ENCODE results near the gene CTNS.

CTNS gene

DNA sequence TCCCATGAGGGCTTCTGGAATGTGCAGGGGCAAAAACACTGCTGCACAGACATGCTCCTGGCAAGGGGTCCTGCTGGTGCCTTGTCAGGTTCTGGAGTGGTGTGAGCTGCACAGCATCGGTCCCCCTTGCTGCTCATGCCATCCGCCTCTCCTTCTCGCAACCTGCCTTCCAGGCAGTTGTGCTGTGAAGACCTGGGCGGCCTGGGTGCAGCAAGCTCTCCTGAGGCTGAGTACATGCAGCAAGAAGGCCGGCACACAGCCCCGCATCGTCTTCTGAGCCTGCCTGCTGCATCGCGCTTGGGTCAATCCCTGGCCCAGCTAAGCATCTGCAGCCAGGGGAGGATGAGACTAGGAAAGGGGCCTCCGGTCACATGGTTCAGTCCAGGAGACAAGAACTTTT is 26.9 kb upstream of the CTNS start:
- no peak overlapping the region for H3K4me3 Mint-ChIP-seq
- peaks cover 4% of the 10 kb centered on the region for H3K36me3 Mint-ChIP-seq
- H3K27ac Mint-ChIP-seq, result no peak overlapping the region
- H3K9me3 Mint-ChIP-seq (ENCODE audit: low read depth), result no peaks in the 10 kb centered on the region
- H3K27me3 Mint-ChIP-seq, result no peaks in the 10 kb centered on the region
- H3K4me1 Mint-ChIP-seq (ENCODE audit: low read depth), result no peaks in the 10 kb centered on the region

DNA sequence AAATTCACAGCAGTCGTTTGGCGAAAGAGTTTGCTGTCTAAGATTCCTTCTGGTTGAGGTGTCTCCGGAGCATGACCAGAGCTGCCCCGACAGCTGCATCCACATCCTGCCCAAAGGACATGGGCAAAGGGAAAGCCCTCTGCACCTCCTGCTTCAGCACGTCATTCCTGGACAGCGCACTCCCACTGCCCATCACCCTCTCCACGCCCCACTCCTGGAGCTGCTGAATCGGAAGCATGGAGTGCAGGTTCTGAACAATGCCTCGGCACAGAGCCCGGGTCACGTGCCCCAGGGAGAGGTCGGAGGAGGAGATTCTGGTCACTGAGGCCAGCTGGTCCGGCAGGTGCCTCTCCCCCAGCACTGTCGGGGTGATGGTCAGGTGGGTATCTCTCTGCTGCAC is 26.0 kb upstream of the CTNS start:
- no peak overlapping the region for H3K27ac Mint-ChIP-seq
- H3K9me3 Mint-ChIP-seq (ENCODE audit: low read depth), result no peaks in the 10 kb centered on the region
- H3K4me3 Mint-ChIP-seq, result no peak overlapping the region
- no peaks in the 10 kb centered on the region for H3K27me3 Mint-ChIP-seq
- H3K4me1 Mint-ChIP-seq (ENCODE audit: low read depth), result no peaks in the 10 kb centered on the region
- peaks cover 9% of the 10 kb centered on the region for H3K36me3 Mint-ChIP-seq

DNA sequence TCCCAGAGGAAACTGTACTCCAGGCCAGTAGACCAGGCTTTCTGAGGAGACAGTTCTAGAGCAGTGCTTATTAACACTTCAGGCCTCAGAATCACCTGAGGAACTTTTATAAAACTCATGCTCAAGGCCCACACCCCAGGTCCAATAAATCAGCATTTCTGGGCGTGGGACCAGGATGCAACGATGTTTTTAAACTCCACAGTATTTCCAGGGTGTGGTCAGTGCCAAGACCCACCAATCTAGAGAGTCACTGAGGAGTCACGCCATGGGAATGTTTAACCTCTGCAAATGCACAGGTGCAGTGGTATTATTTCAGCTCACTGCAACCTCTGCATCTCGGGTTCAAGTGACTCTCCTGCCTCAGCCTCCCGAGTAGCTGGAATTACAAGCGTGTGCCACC is 23.4 kb upstream of the CTNS start:
- no peaks in the 10 kb centered on the region for H3K4me1 Mint-ChIP-seq (ENCODE audit: low read depth)
- H3K9me3 Mint-ChIP-seq (ENCODE audit: low read depth), result no peaks in the 10 kb centered on the region
- H3K4me3 Mint-ChIP-seq, result no peak overlapping the region
- H3K36me3 Mint-ChIP-seq, result peaks cover 17% of the 10 kb centered on the region
- no peak overlapping the region for H3K27ac Mint-ChIP-seq
- no peaks in the 10 kb centered on the region for H3K27me3 Mint-ChIP-seq

DNA sequence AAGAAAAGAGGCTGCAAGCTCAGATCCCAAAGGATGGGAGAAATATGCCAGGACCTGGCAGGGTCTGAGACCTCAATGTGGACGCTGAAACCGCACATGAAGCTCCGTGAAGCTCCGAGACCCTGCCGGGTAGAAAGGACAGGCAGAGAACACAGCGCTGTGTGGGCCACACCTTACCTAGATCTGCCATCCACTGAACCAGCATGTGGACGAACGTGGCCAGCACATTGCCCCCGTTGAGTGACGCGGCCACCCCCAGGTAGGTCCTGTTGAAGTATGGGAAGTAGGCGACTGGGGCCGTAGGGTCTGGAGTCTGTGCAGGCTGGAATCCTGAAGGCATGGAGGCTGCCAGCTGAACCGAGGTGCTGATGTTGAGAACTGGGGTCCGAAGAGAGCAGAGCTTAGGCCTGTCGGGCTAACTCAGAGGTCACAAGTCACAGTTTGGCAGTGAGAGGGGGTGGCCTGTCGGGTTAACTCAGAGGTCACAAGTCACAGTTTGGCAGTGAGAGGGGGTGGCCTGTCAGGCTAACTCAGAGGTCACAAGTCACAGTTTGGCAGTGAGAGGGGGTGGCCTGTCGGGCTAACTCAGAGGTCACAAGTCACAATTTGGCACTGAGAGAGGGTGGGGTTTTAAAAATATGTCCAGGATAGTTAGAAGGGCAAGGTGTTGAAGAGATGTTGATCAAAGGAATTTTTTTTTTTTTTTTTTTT is 21.2 kb upstream of the CTNS start:
- no peaks in the 10 kb centered on the region for H3K27me3 Mint-ChIP-seq
- H3K27ac Mint-ChIP-seq, result no peak overlapping the region
- no peaks in the 10 kb centered on the region for H3K4me1 Mint-ChIP-seq (ENCODE audit: low read depth)
- H3K36me3 Mint-ChIP-seq, result peaks cover 23% of the 10 kb centered on the region
- no peaks in the 10 kb centered on the region for H3K9me3 Mint-ChIP-seq (ENCODE audit: low read depth)
- H3K4me3 Mint-ChIP-seq, result no peak overlapping the region

DNA sequence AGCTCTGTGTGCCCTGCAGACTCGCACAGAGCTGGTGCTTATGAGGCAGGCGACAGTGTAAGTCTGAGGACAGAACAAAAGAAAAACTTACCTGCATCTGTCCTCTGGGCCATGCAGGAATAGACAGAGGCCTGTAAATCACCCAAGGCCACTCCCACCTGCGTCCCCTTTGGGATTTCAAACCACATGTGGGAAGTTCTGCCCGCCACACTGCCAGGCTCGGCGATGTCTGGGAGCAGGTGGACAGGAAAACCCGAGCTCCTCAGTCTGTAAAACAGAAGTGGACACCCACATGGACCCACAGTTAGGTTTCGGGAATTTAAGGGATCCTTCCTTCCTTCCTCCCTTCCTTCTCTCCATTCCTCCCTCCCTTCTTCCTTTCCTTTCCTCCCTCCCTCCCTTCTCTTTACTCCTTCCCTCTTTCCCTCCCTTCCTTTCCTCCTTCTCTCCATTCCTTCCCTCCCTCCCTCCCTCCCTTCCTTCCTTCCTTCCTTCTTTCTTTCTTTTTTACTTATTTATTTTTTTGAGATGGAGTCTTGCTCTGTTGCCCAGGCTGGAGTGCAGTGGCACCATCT is 15.3 kb upstream of the CTNS start:
- peaks cover 21% of the 10 kb centered on the region for H3K36me3 Mint-ChIP-seq
- H3K27me3 Mint-ChIP-seq, result no peaks in the 10 kb centered on the region
- no peak overlapping the region for H3K4me3 Mint-ChIP-seq
- H3K9me3 Mint-ChIP-seq (ENCODE audit: low read depth), result no peaks in the 10 kb centered on the region
- H3K27ac Mint-ChIP-seq, result no peak overlapping the region
- no peaks in the 10 kb centered on the region for H3K4me1 Mint-ChIP-seq (ENCODE audit: low read depth)

DNA sequence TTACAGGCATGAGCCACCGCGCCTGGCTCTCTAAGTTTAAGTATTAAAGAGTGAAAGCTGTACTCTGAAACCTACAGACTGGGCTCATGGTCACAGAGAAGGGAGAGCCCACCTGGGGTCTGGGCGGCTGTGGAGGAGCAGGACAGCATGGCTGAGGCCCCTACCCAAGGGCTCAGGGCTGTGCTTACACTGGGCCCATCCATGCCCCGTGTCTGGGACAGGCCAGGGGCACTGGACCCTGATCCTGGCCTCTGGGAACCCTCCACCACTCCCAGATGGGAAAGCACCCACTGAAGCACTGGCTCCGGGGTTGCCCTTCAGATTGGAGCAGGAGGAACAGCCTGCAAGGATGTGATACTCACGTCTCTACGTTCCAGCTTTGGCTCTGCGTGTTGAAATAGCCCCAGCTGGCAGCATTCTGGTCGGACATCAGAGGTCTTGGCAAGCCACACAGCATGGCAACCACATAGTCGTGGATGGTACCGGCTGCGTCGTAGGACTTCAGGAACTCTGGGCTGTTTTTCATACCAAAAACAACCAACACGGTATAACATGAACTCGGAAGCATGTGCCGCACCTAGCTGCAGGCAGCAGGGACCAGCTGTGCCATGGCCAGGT is 13.5 kb upstream of the CTNS start:
- Mint-ChIP-seq H3K27me3 (no peaks in the 10 kb centered on the region), H3K9me3 (ENCODE audit: low read depth) (no peaks in the 10 kb centered on the region), H3K4me3 (no peak overlapping the region), H3K36me3 (peaks cover 24% of the 10 kb centered on the region), H3K4me1 (ENCODE audit: low read depth) (no peaks in the 10 kb centered on the region), H3K27ac (no peak overlapping the region)

DNA sequence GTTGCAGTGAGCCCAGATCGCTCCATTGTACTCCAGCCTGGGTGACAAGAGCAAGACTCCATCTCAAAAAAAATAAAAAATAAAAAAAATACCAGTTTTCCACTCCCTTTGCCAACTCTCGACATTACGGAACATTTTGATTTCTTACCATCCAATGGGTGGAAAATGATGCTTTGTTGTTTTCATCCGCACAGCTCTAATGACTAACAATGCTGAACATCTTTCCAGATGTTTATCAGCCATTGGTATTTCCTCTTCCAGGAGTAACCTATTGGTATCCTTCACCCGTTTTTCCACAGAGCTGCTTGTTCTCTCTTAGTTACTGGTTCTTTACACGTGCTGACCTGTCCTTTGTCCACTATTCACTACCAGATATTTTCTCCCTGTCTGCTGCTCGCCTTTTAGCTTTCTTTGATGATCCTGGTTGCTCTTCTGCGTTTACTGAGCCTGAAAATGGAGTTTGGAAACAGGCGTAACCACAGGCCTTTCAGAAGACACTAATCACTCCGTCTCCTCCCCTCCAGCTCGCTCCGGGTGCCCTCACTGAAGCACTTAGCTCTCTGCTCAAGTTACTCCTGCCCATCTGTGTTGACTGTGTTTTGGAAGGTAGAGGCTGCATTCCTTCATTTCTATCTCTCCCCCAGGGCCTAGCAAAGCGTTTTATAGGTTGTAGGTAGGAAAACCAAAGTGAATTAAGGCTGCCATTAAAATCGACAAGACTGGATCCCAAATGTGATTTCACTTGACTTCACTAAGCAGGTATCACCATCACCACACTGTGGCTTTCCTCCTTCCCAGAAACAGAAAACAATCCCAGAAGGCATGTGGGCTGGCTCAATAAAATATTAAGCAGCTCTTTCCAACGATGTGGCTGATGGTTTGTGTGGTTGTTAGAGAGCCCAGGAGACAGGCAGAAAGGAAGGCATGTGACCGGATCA is 9.5 kb upstream of the CTNS start:
- Mint-ChIP-seq H3K36me3 (peaks cover 14% of the 10 kb centered on the region), H3K9me3 (ENCODE audit: low read depth) (no peaks in the 10 kb centered on the region), H3K27me3 (no peaks in the 10 kb centered on the region), H3K4me1 (ENCODE audit: low read depth) (no peaks in the 10 kb centered on the region), H3K4me3 (no peak overlapping the region), H3K27ac (no peak overlapping the region)

DNA sequence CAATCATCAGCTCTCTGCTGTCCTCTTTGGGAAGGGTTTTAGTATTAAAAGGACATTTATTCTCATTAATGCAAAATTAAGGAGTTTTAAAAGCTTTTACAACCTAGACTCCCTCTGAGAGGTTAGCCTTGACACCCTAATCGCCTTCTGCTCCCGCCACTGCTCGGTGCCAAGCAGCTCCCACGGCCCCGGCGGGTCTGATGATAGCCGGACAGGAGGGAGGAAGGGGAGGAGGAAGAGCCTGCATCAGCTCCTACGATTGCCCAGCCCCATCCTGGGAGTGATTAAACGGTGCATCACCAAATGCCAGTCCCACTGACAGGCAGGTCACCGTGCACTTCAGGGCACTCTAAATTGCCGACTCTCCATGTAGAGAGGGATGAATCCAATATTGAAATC is 8.8 kb upstream of the CTNS start:
- Mint-ChIP-seq H3K4me1 (ENCODE audit: low read depth) (no peaks in the 10 kb centered on the region), H3K9me3 (ENCODE audit: low read depth) (no peaks in the 10 kb centered on the region), H3K36me3 (peaks cover 16% of the 10 kb centered on the region), H3K4me3 (no peak overlapping the region), H3K27me3 (no peaks in the 10 kb centered on the region), H3K27ac (no peak overlapping the region)

DNA sequence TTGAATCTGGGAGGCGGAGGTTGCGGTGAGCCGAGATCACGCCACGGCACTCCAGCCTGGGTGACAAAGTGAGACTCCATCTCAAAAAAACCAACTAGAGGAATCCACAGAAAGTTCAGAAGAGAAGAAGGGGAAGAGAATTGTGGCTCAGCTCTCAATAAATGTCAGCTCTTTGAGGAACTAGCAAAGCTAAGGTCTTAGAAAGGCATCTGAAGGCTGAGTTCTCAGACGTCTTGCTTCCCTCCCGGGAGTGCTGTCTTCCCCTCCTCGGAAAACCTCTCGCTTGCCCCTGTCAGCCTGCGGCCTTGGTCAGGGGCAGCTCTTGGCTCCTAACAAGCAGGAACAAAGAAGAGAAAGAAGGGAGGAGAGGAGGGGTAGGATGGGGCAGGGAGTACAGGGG is 5.8 kb upstream of the CTNS start:
- Mint-ChIP-seq H3K4me3 (no peak overlapping the region), H3K36me3 (peaks cover 14% of the 10 kb centered on the region)

DNA sequence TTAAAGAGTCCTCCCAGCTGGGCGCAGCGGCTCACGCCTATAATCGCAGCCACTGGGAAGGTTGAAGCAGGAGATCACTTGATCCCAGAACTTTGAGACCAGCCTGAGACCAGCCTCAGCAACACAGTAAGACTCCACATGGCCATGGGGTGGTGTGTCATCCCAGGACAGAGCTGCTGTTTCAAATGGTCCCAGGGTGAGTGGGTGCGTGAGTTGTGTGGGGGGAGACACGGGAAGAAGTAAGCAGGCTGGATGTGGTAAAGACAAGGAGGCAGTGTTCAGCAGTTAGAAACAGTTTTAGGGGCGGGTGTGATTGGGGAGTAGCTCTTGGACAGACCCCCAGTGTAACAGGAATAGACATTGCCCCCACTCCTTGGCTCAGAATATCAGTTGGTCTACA is 4.3 kb upstream of the CTNS start:
- Mint-ChIP-seq H3K36me3 (peaks cover 8% of the 10 kb centered on the region), H3K4me3 (no peak overlapping the region), H3K9me3 (ENCODE audit: low read depth) (no peaks in the 10 kb centered on the region), H3K27ac (no peak overlapping the region), H3K4me1 (ENCODE audit: low read depth) (peaks cover 13% of the 10 kb centered on the region), H3K27me3 (no peaks in the 10 kb centered on the region)

More for the DNA sequence above, 5.8 kb upstream of the CTNS start:
- H3K4me1 Mint-ChIP-seq (ENCODE audit: low read depth), result peaks cover 11% of the 10 kb centered on the region
- no peaks in the 10 kb centered on the region for H3K27me3 Mint-ChIP-seq
- H3K27ac Mint-ChIP-seq, result no peak overlapping the region
- no peaks in the 10 kb centered on the region for H3K9me3 Mint-ChIP-seq (ENCODE audit: low read depth)

DNA sequence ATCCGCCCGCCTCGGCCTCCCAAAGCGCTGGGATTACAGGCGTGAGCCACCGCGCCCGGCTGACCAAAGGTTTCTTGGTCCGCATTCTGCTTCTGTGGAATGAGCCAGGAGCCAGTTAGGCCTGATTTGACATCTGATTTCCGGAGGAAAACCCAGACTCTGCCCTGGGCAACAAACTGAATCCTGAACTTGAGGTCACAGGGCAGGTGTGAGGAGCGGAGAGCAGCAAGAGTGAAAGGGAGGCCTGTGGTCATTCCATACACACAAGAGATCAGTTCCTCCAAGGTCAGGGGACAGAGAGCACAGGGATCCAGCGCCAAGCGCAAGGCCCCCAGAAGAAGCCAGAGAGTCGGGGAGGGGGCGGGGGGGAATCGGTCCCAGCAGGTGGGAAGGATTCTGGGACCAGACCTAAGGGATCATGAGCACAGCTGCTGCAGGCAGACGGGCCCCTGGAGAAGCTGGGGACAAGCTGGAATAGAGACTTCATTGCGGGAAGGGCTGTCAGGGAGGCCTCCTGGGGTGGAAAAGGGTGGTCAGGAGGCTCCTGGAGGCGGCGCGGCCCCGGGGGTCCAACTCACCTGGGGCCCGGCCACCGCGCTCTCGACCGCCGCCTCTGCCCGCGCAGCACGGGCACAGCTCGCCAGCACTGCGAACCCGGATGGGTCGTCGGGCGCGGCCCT is 946 bp upstream of the CTNS start:
- Mint-ChIP-seq H3K36me3 (peaks cover 2% of the 10 kb centered on the region), H3K4me3 (peak overlapping the region; percentile 97), H3K27me3 (no peaks in the 10 kb centered on the region), H3K9me3 (ENCODE audit: low read depth) (no peaks in the 10 kb centered on the region), H3K4me1 (ENCODE audit: low read depth) (peaks cover 27% of the 10 kb centered on the region), H3K27ac (peak overlapping the region; percentile 58)

DNA sequence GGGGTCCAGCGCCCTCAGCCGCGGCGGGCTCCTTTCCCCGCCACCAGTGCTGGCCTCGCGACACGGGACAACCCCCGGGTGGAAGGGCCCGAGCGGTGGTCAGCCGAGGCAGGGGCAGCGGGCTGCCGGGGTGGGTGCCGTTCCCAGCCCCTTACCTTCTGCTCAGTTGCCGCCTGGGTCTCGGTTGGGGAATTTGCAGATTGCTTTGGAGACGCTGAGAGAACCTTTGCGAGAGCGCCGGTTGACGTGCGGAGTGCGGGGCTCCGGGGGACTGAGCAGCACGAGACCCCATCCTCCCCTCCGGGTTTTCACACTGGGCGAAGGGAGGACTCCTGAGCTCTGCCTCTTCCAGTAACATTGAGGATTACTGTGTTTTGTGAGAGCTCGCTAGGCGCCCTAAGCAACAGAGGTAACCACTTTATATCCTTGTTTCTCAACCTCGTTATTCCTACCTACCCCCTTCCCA is 381 bp downstream of the CTNS start:
- Mint-ChIP-seq H3K27ac (no peak overlapping the region), H3K4me1 (ENCODE audit: low read depth) (peaks cover 27% of the 10 kb centered on the region), H3K4me3 (peak overlapping the region; percentile 87), H3K9me3 (ENCODE audit: low read depth) (no peaks in the 10 kb centered on the region), H3K27me3 (no peaks in the 10 kb centered on the region), H3K36me3 (peaks cover 2% of the 10 kb centered on the region)

DNA sequence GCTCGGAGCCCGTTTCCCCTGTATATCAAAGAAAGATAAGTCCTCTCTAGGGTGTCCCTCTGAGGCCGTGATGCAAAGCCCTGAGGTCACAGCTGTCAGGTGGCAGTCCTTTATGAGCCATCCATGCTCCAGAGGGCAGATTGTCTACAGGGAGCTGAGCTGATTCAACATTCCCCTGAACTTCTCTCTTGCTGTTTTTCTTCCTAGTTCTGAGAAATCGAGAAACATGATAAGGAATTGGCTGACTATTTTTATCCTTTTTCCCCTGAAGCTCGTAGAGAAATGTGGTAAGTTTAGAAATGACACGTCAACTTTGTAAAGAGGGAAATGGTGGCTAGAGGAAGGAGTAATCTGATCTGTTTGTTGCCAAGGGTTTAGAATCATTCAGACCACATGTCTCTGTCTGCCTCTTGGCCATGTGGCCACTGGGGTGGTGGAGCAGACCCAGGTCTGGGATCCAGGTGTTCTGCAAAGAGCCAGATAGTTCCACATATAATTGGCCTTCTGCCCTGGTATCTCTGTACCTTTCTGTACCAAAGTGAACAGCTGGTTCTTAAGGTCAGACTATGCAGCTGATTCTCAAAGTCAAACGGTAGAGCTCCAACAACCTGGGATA is 3.5 kb downstream of the CTNS start:
- Mint-ChIP-seq H3K36me3 (peaks cover 2% of the 10 kb centered on the region), H3K27ac (peak overlapping the region; percentile 82), H3K4me3 (peak overlapping the region; percentile 72), H3K4me1 (ENCODE audit: low read depth) (peaks cover 22% of the 10 kb centered on the region), H3K9me3 (ENCODE audit: low read depth) (no peaks in the 10 kb centered on the region), H3K27me3 (no peaks in the 10 kb centered on the region)

DNA sequence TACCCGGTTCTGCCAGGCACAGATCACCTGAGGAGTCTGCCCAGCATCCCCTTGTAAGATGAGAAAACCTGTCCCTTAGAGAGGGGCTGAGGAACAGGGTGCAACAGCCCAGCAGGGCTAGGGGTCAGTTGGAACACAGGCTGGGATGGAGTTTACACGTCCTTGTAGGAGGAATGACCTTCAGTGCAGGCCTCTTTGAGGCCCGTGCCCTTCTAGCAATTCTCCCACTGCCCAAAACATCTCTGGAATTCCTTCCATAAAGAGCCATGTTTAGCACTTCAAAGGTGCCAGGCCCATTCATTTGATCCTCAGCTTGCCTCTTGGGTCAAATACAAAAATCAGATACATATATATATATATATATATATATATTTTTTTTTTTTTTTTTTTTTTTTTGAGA is 4.5 kb downstream of the CTNS start:
- H3K27ac Mint-ChIP-seq, result no peak overlapping the region
- H3K27me3 Mint-ChIP-seq, result no peaks in the 10 kb centered on the region
- peaks cover 21% of the 10 kb centered on the region for H3K4me1 Mint-ChIP-seq (ENCODE audit: low read depth)
- H3K4me3 Mint-ChIP-seq, result no peak overlapping the region
- H3K9me3 Mint-ChIP-seq (ENCODE audit: low read depth), result no peaks in the 10 kb centered on the region
- peaks cover 2% of the 10 kb centered on the region for H3K36me3 Mint-ChIP-seq

Measured in activated naive CD8-positive, alpha-beta T cell (primary cell).